GM21619 (cell line): ENCODE measurements around the gene MAP3K4.

Experiments used
- ATAC-seq: cut with Tn5 transposase; IDR thresholded peaks from one replicate; pipeline ENCODE4 v1.9.1; 2021; ENCODE audit not compliant: unreplicated experiment

MAP3K4 gene, protein sequence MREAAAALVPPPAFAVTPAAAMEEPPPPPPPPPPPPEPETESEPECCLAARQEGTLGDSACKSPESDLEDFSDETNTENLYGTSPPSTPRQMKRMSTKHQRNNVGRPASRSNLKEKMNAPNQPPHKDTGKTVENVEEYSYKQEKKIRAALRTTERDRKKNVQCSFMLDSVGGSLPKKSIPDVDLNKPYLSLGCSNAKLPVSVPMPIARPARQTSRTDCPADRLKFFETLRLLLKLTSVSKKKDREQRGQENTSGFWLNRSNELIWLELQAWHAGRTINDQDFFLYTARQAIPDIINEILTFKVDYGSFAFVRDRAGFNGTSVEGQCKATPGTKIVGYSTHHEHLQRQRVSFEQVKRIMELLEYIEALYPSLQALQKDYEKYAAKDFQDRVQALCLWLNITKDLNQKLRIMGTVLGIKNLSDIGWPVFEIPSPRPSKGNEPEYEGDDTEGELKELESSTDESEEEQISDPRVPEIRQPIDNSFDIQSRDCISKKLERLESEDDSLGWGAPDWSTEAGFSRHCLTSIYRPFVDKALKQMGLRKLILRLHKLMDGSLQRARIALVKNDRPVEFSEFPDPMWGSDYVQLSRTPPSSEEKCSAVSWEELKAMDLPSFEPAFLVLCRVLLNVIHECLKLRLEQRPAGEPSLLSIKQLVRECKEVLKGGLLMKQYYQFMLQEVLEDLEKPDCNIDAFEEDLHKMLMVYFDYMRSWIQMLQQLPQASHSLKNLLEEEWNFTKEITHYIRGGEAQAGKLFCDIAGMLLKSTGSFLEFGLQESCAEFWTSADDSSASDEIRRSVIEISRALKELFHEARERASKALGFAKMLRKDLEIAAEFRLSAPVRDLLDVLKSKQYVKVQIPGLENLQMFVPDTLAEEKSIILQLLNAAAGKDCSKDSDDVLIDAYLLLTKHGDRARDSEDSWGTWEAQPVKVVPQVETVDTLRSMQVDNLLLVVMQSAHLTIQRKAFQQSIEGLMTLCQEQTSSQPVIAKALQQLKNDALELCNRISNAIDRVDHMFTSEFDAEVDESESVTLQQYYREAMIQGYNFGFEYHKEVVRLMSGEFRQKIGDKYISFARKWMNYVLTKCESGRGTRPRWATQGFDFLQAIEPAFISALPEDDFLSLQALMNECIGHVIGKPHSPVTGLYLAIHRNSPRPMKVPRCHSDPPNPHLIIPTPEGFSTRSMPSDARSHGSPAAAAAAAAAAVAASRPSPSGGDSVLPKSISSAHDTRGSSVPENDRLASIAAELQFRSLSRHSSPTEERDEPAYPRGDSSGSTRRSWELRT (N-terminal part only)

GRCh38 chr6:160991406-160992060 lies at the start of gene MAP3K4:
TSS of gene MAP3K4 (plus strand) at chr6:160991769. CDS start at chr6:160991932, 163 bp downstream.
- ATAC-seq, result peak; percentile 65

DNA sequence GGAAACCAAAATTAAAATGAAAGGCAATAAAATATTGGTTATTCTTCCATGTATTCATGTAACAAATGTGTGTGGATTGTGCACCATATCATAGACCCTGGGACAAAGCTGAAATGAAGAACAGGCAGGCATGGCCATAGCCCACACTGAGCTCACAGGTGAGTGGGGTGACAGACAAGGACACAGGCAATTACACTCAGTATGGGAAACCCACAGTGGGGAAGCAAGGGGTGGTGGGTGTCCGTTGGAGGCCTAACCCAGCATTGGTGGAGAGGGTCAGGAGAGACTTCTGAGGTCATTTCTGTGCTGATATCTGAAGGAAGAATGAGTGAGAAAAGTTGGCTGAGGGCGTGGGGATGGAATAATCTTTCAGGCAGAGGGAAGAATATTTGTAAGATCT lies 47.6 kb upstream of the MAP3K4 start:
- ATAC-seq, result no peak

DNA sequence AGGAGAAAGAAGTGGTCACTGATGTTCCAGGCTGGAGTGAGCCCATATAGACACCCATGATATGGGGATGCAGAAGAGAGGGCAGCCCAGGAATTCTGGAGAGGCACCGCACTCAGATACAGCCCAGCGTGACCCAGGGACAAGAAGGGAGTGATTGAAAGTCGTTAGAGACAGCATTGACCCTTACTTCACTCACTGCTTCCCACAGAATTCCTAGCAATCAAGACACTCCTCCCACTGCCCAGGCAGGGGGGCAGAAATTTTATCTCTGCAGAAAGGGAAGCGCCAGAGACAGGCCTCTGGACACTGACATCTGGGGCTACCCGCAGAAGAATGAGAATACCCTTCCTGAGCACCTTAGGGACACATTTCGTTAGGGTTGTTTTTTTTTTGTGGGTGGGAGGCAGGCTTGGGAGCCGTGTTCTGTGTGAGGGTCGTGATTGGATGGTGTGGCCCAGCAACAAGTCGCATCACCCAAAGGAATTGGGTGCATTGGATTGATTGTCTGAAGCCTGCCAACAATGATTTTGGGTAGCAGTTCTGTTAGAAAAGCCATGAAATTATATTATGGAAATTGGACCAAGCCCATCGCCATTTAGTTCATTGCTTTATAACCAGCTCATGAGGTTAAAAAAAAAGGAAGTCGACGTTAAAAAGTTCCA lies 45.9 kb upstream of the MAP3K4 start:
- no peak for ATAC-seq

GRCh38 chr6:160949531-160949930 lies 42.0 kb upstream of the MAP3K4 start:
- no peak for ATAC-seq

GRCh38 chr6:160950507-160950906 lies 41.1 kb upstream of the MAP3K4 start:
- no peak for ATAC-seq

- no peak for ATAC-seq
Measured at GRCh38 chr6:160951187-160952030, 40.2 kb upstream of the MAP3K4 start.

DNA sequence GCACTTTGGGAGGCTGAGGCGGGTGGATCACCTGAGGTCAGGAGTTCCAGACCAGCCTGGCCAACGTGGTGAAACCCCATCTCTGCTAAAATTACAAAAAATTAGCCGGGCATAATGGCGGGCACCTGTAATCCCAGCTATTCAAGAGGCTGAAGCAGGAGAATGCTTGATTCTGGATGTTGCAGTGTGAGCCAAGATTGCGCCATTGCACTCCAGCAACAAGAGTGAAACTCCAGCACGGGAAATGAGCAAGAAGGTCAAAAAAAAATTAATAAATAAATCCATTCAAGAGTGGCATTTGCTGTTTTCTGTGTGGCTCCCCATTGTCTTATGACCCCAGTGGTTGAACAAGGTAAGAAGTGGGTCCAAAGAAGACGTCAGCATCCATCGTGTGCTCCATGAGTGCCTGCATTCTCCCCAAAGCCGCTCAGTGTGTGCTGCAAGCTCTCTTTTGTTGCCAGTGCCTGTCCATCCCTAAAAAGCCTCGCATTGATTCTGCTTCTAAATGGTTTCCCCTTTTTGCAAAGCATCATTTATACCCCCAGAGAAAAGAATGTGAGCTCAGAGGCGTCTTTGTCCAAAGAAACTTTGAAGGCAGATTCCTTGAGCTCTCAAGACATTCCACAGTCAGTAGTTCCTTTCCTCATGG lies 38.8 kb upstream of the MAP3K4 start:
- ATAC-seq, result no peak

GRCh38 chr6:160955508-160956295 lies 35.9 kb upstream of the MAP3K4 start:
- no peak for ATAC-seq

- ATAC-seq, result no peak
Measured at GRCh38 chr6:160956300-160957035, 35.1 kb upstream of the MAP3K4 start.

DNA sequence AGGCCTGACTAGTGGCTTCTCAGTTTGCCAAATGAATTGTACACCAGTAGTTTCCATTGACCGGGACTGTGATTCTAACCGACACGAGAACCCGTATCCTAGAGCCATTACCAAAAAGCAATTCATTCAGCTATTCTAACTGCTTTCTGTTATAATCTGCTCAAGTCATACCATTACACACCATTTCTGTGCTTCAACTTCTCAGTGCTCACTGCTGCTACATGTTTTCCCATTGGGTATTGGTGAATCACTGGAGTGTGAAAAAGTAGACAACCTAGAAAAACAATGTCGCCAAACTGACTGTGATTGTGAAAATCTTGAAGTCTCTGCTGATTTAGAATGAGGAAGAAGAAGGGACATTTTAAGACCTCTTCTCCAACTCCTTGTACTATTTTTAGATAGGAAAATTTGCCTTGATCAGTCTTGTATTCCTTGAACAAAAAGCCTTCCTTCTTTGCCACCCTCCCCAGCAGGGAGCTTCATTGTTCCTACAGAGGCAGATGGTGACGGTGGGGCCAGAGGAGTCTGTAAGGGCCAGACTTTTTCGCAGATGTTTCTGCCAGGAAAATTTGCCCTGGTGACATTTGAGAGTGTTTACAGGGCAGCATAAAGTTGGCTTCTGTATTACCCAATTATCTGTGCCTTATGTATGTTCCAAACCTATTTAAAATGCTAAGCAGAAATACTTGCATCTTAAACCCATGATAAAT lies 31.7 kb upstream of the MAP3K4 start:
- no peak for ATAC-seq

- ATAC-seq, result no peak
Measured at GRCh38 chr6:160960839-160961238, 30.7 kb upstream of the MAP3K4 start.

DNA sequence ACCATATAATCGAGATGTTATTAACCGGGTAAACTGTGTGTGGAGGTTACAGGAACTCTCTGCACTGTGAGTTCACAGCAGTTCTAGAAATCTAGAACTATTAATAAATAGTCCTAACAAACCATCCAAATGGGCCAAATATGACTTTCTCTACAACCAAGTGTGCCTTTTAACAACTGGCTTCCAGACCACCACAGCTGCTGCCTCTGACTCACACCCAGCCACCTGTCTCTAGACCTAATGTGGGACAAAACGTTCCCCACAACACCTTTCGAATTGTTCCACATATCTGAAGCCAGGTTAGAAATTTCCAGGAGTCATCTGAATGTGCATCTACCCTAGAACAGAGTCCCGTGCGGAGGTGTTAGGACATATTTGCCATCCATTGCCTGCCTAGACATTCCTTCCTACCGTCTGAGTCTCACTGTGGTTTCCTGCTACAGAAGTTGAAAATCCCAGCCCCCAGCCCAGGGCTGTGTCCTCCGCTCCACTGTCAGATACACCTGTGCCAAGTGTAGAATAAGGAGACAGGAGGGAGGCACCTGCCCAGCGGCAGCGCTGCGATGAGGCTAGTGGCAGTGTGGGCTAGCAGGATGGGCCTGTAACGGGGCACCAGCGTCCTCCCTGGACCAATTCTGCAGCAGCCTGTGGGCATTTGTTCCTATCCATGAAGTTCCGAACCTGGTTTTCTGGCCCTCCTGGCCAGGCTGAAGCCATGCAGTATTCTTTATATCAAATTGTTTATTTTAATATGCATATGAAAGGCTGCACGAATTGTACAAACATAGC lies 28.5 kb upstream of the MAP3K4 start:
- ATAC-seq, result no peak

- no peak for ATAC-seq
Measured at GRCh38 chr6:160963651-160964050, 27.9 kb upstream of the MAP3K4 start.

GRCh38 chr6:160965893-160966292 lies 25.7 kb upstream of the MAP3K4 start:
- ATAC-seq, result no peak

- no peak for ATAC-seq
Measured at GRCh38 chr6:160966493-160967229, 24.9 kb upstream of the MAP3K4 start.
